Peyer's patch (tissue), 4 donors: Measurements from ENCODE around the gene WDR83.

ENCODE experiments used
- CTCF ChIP-seq, 6 experiments: fragments of 450-650 bp in 4 of 6; fragments of 200-600 bp in 2 of 6; sonication (generic) in 1 of 6; IDR thresholded peaks; one replicate each; pipeline ENCODE4 v1.5.1; 2017 to 2019; ENCODE audit warnings: antibody characterized with exemption in 6 of 6, mild to moderate bottlenecking in 3 of 6, moderate library complexity in 1 of 6
- POLR2A ChIP-seq, 2 donors: fragments of 450-650 bp; IDR thresholded peaks; one replicate each; pipeline ENCODE4 v1.5.1; 2017; ENCODE audit warnings: antibody characterized with exemption in 2 of 2, mild to moderate bottlenecking in 2 of 2, moderate library complexity in 2 of 2

DNA sequence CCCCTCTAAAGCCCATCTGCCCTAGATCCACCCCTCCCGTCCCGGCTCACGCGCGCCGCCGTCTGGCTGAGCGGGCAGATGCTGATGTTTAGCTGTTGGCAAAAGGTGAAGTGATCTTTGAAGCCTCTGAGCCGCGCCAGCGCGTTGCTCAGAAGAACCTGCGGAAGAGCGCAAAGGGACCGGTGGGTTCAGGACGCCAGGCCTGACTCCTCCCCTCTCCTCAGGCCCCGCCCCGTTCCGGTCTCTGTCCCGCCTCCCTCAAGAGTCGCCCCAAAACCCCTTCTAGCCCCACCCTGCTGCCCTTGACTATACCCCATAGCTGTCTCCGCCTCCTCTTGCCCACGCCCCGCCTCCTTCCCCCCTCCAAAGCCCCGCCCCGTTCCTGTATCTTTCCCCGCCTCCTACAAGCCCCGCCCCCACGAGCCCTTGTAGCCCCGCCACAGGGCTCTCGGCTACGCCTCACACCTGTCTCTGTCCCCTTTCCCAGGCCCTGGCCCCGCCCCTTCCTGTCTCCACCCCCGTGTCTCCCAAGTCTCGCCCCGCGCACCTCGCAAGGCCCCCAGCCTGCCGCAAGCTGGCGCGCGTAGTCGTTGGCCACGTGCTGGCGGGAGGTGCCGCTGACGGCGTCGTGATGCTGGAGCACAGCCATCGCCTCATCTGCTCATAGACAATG is 9.6 kb upstream of the WDR83 start:
- TF ChIP-seq CTCF (IDR thresholded peaks at IDR 0.05) (no peak), POLR2A (IDR thresholded peaks at IDR 0.05) (no peak)
